Panc1 (cell line): ENCODE measurements around the gene CFAP45. TPM values are rescaled to one million over a fixed set of nuclear protein-coding genes. Genes with fewer than 3 reads are reported as not detected.

ENCODE experiments used
- ATAC-seq: fragments of 200-7000 bp; cut with Tn5 transposase; 2 replicates; pipeline ENCODE4 v1.9.1; 2020; ENCODE audit warnings: mild to moderate bottlenecking, moderate library complexity
- BruUV-seq: library from RNA; stranded (reverse); fragments of 400-500 nt; replicated peaks from 2 replicates; lab custom pipeline; 2021; lab: Mats Ljungman, UMichigan
- CTCF ChIA-PET: fragments of 300-600 bp; sonication (Branson Sonifier 250); formaldehyde crosslinking; loops from one replicate; lab custom pipeline; 2022; ENCODE audit warnings: antibody characterized with exemption; lab: Charles Lee
- POLR2A ChIA-PET: fragments of 300-600 bp; sonication (Branson Sonifier 250); formaldehyde crosslinking; loops from one replicate; lab custom pipeline; 2022; ENCODE audit warnings: antibody characterized with exemption; lab: Charles Lee
- DNase-seq: peaks from one replicate; pipeline ENCODE4 v3.0.0-alpha.2; 2010; ENCODE audit warnings: low read depth, low spot score
- H3K27ac ChIP-seq: 2 replicates; pipeline ENCODE4 v1.5.1; 2011; ENCODE audit warnings: mild to moderate bottlenecking, low read length, inconsistent platforms
- H3K27me3 ChIP-seq: fragments of 200-500 bp; sonication (Bioruptor generic); 2 replicates; pipeline ENCODE4 v1.6.0; 2014; ENCODE audit warnings: low read length, inconsistent platforms; ENCODE audit not compliant: control insufficient read depth, insufficient read depth
- H3K36me3 ChIP-seq: fragments of 200-500 bp; sonication (Bioruptor generic); 2 replicates; pipeline ENCODE4 v1.5.1; 2014; ENCODE audit warnings: inconsistent platforms, mild to moderate bottlenecking, low read length, moderate library complexity; ENCODE audit not compliant: control insufficient read depth, insufficient read depth
- H3K4me1 ChIP-seq: 2 replicates; pipeline ENCODE4 v1.5.1; 2011; ENCODE audit warnings: inconsistent platforms, mild to moderate bottlenecking, low read length, moderate library complexity; ENCODE audit not compliant: control insufficient read depth, insufficient read depth
- H3K4me3 ChIP-seq, 2 experiments: 2 replicates each; pipeline ENCODE4 v1.5.1; 2011 to 2012; ENCODE audit warnings: low read depth in 2 of 2, low read length in 2 of 2, mild to moderate bottlenecking in 2 of 2, inconsistent platforms in 1 of 2, moderate library complexity in 1 of 2
- H3K9me3 ChIP-seq: fragments of 200-500 bp; sonication (Bioruptor generic); 2 replicates; pipeline ENCODE4 v1.5.1; 2014; ENCODE audit warnings: low read depth, mild to moderate bottlenecking, inconsistent platforms, low read length, moderate library complexity; ENCODE audit not compliant: control insufficient read depth, insufficient read depth
- CTCF ChIP-seq: fragments of 450-650 bp; IDR thresholded peaks from 2 replicates; pipeline ENCODE4 v1.5.1; 2017; ENCODE audit warnings: mild to moderate bottlenecking
- POLR2AphosphoS5 ChIP-seq: IDR thresholded peaks from 2 replicates; pipeline ENCODE4 v1.6.1; 2012; ENCODE audit warnings: mild to moderate bottlenecking, low read depth, low read length, moderate library complexity
- REST ChIP-seq, 2 experiments: IDR thresholded peaks; 2 replicates each; pipeline ENCODE4 v1.6.1; 2011 to 2012; ENCODE audit warnings: low read depth in 2 of 2, control low read depth in 1 of 2, low read length in 1 of 2, mild to moderate bottlenecking in 1 of 2, moderate library complexity in 1 of 2; ENCODE audit not compliant: insufficient read depth in 1 of 2
- SIN3A ChIP-seq: IDR thresholded peaks from 2 replicates; pipeline ENCODE4 v1.6.1; 2012; ENCODE audit warnings: low read depth, mild to moderate bottlenecking, low read length, moderate library complexity, borderline replicate concordance; ENCODE audit not compliant: insufficient read depth
- TCF7L2 ChIP-seq: IDR thresholded peaks from 2 replicates; pipeline ENCODE4 v1.6.1; 2011; ENCODE audit warnings: mild to moderate bottlenecking, low read depth, low read length, inconsistent platforms
- in situ Hi-C: cut with HindIII; loops from 2 replicates; pipeline ENCODE4 v1.10.0; 2016; ENCODE audit warnings: low sequenced_read_pairs, low pct_unique_long_range_greater_than_20kb
- intact Hi-C: fragments of 100-400 bp; cut with micrococcal nuclease; formaldehyde crosslinking; loops from one replicate; pipeline ENCODE4 v1.10.0; 2022; ENCODE audit not compliant: unreplicated experiment
- total RNA-seq: library from RNA; stranded (reverse); gene quantifications from one replicate; pipeline ENCODE4 v1.2.1, GENCODE V29; 2021; ENCODE audit not compliant: unreplicated experiment

The CFAP45 gene
- total RNA-seq, 1 experiment from 2014 or later = 1.6 TPM

- TF ChIP-seq CTCF (no peak), REST (IDR thresholded peaks at IDR 0.05; ENCODE audit: insufficient read depth in 1 of 2, low read depth in 2 of 2, low read length in 1 of 2) (no peak), TCF7L2 (no peak), POLR2AphosphoS5 (no peak), SIN3A (no peak)
- no peak for DNase-seq
- H3K27ac ChIP-seq = no peak overlapping the region
- H3K4me1 ChIP-seq = peaks cover 17% of the 10 kb centered on the region
- no TSS peak for BruUV-seq
- no peaks in the 10 kb centered on the region for H3K27me3 ChIP-seq
- intact Hi-C loops = no loop called here
- no peak overlapping the region for H3K4me3 ChIP-seq
- ChIA-PET CTCF (interaction anchor here (0.5 to 2.3 kb wide), 2 partner anchors 68 to 517 kb away, joined by 4 to 14 read pairs; no protein-coding TSS in a partner anchor), POLR2A (no interaction called here)
- H3K36me3 ChIP-seq = no peaks in the 10 kb centered on the region
- no peaks in the 10 kb centered on the region for H3K9me3 ChIP-seq
- in situ Hi-C loops = no loop called here
- no peak for ATAC-seq
Observed at GRCh38 chr1:159938905-159939677, 39.1 kb upstream of the CFAP45 start.

- intact Hi-C loops (no loop called here), in situ Hi-C loops (no loop called here)
- Histone ChIP-seq H3K4me1 (peaks cover 17% of the 10 kb centered on the region), H3K27me3 (no peaks in the 10 kb centered on the region), H3K9me3 (no peaks in the 10 kb centered on the region), H3K36me3 (no peaks in the 10 kb centered on the region), H3K27ac (no peak overlapping the region), H3K4me3 (no peak overlapping the region)
- no peak for TF ChIP-seq POLR2AphosphoS5
- no peak for TF ChIP-seq SIN3A
- TF ChIP-seq REST (IDR thresholded peaks at IDR 0.05; ENCODE audit: insufficient read depth in 1 of 2, low read depth in 2 of 2, low read length in 1 of 2) = no peak
- no peak for TF ChIP-seq TCF7L2
- no peak for TF ChIP-seq CTCF
- DNase-seq (no peak), ATAC-seq (no peak)
- ChIA-PET POLR2A (no interaction called here), CTCF (interaction anchor here (0.5 to 2.3 kb wide), 3 partner anchors 66 to 516 kb away, joined by 4 to 14 read pairs (median 5); no protein-coding TSS in a partner anchor)
- BruUV-seq = no TSS peak
Observed at GRCh38 chr1:159938211-159938852, 38.4 kb upstream of the CFAP45 start.
